Astrocyte (in vitro differentiated cells and primary cell): ENCODE measurements around the gene NKIRAS1.

Source experiments
- EZH2 ChIP-seq: IDR thresholded peaks from 2 replicates; pipeline ENCODE4 v1.6.1; 2012; ENCODE audit warnings: mild to moderate bottlenecking, low read length, inconsistent platforms; ENCODE audit not compliant: insufficient read depth
- TF ChIP-seq, protein P1 (sequence below): IDR thresholded peaks from 2 replicates; pipeline ENCODE4 v1.5.1; 2011; ENCODE audit warnings: low read depth, mild to moderate bottlenecking, inconsistent platforms, low read length, moderate library complexity; ENCODE audit not compliant: insufficient read depth

DNA sequence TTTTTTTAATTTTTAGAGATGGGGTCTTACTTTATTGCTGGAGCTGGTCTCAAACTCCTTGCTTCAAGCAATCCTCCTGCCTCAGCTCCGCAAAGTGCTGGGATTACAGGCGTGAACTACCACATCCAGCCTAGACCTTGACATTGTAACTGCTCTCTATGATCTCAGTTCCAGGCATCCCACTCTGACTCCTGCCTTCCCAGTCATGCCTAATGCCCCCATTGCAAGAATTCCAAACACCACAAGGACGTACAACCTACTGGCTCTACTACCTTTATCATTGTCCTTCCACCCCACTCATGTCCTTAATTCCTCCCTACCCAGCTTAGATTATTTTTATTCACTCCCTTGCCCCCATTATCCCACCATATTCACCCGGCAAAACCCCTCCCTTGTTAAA is 21.6 kb downstream of the NKIRAS1 start:
- TF ChIP-seq, protein P1, sequence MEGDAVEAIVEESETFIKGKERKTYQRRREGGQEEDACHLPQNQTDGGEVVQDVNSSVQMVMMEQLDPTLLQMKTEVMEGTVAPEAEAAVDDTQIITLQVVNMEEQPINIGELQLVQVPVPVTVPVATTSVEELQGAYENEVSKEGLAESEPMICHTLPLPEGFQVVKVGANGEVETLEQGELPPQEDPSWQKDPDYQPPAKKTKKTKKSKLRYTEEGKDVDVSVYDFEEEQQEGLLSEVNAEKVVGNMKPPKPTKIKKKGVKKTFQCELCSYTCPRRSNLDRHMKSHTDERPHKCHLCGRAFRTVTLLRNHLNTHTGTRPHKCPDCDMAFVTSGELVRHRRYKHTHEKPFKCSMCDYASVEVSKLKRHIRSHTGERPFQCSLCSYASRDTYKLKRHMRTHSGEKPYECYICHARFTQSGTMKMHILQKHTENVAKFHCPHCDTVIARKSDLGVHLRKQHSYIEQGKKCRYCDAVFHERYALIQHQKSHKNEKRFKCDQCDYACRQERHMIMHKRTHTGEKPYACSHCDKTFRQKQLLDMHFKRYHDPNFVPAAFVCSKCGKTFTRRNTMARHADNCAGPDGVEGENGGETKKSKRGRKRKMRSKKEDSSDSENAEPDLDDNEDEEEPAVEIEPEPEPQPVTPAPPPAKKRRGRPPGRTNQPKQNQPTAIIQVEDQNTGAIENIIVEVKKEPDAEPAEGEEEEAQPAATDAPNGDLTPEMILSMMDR: no peak
- TF ChIP-seq EZH2: no peak
